Measurements from ENCODE around the gene UCHL3. TPM values are rescaled to one million over a fixed set of nuclear protein-coding genes. Genes with fewer than 3 reads are reported as not detected.

UCHL3 gene
- total RNA-seq, 1 experiment from 2014 or later: 50.8 TPM

GRCh38 chr13:75579529-75579928 lies 29.9 kb downstream of the UCHL3 start:
- H2BK12ac ChIP-seq (ENCODE audit: insufficient read length, low read depth, low read length): no peak overlapping the region
- no peak overlapping the region for H4K8ac ChIP-seq (replicated peaks; ENCODE audit: insufficient read length, low read depth, low read length)
- no peak overlapping the region for H3K4ac ChIP-seq (ENCODE audit: low read depth, low read length)
- H3K56ac ChIP-seq (ENCODE audit: insufficient read length, low read depth, low read length): no peak overlapping the region
- H3K27ac Mint-ChIP-seq: no peak overlapping the region
- H3K27ac ChIP-seq (ENCODE audit: insufficient read length, low read depth, low read length): no peak overlapping the region
- no peak overlapping the region for H3K23ac ChIP-seq (ENCODE audit: insufficient read length, low read depth, low read length)
- no peaks in the 10 kb centered on the region for H3K79me1 ChIP-seq (ENCODE audit: insufficient read depth, low read depth, low read length, poor library complexity, severe bottlenecking)
- no peak overlapping the region for H4K91ac ChIP-seq (ENCODE audit: insufficient read length, low read depth, low read length)
- no peak overlapping the region for H2AFZ ChIP-seq (ENCODE audit: low read length)
- no peak overlapping the region for H4K5ac ChIP-seq (ENCODE audit: insufficient read length, low read depth, low read length)
- H3K9me3 ChIP-seq (ENCODE audit: control insufficient read depth, low read depth, low read length): no peaks in the 10 kb centered on the region
- no peaks in the 10 kb centered on the region for H4K20me1 ChIP-seq (ENCODE audit: control insufficient read depth, insufficient read depth, insufficient read length)
- H3T11ph ChIP-seq (ENCODE audit: low read length): no peak overlapping the region
- H3K9me3 Mint-ChIP-seq: peaks cover 10 to 12% of the 10 kb centered on the region in 2 experiments
- H2AK5ac ChIP-seq (ENCODE audit: insufficient read length, low read length): no peak overlapping the region
- no peak overlapping the region for H2BK20ac ChIP-seq (ENCODE audit: low read depth, low read length, poor library complexity, severe bottlenecking)
- peaks cover 23 to 36% (median 24%) of the 10 kb centered on the region in 3 experiments for H3K36me3 Mint-ChIP-seq (ENCODE audit: insufficient read depth in 1 of 3, low read depth in 3 of 3)
- H3K4me3 Mint-ChIP-seq: no peak overlapping the region
- no CpG with 5 or more reads among the region's 3 CpGs for WGBS (ENCODE audit: extremely low coverage, insufficient read length, low lambda C conversion rate)
- H3K9ac ChIP-seq (ENCODE audit: extremely low read depth, insufficient read length, low read length): no peak overlapping the region
- no peak for DNase-seq
- H3K27me3 Mint-ChIP-seq (ENCODE audit: low read depth): no peaks in the 10 kb centered on the region
- no peak overlapping the region for H2BK5ac ChIP-seq (ENCODE audit: insufficient read length, low read length)
- H3K4me1 ChIP-seq (ENCODE audit: insufficient read depth, low read length): no peaks in the 10 kb centered on the region
- H3K14ac ChIP-seq (ENCODE audit: insufficient read depth, low read length): no peak overlapping the region
- no peaks in the 10 kb centered on the region for H3K23me2 ChIP-seq (ENCODE audit: insufficient read length, low read depth, low read length, poor library complexity, severe bottlenecking)
- H3K79me2 ChIP-seq (ENCODE audit: insufficient read depth, low read length): no peaks in the 10 kb centered on the region
- H2BK15ac ChIP-seq (ENCODE audit: low read depth, low read length): no peak overlapping the region
- H2BK120ac ChIP-seq (ENCODE audit: low read depth, low read length, poor library complexity, severe bottlenecking): no peak overlapping the region
- no peaks in the 10 kb centered on the region for H3K27me3 ChIP-seq (ENCODE audit: insufficient read depth, low read length)
- H3K4me2 ChIP-seq (ENCODE audit: insufficient read depth, insufficient read length, low read length): no peak overlapping the region
- no peak for TF ChIP-seq CTCF (conservative IDR thresholded peaks at IDR 0.05)
- H3K4me1 Mint-ChIP-seq: no peaks in the 10 kb centered on the region
- no peak overlapping the region for H3K18ac ChIP-seq (ENCODE audit: insufficient read length, low read depth, low read length)

All from H9 (cell line).